HepG2 (cell line): ENCODE measurements around the gene CC2D1B. TPM values are rescaled to one million over a fixed set of nuclear protein-coding genes. Genes with fewer than 3 reads are reported as not detected.

ENCODE experiments used
- FOXA3 ChIP-seq: IDR thresholded peaks from 2 replicates; pipeline ENCODE4 v1.6.1; 2016; ENCODE audit warnings: missing genetic modification reagents, missing compliant biosample characterization
- FOXP4 ChIP-seq: sonication (generic); formaldehyde crosslinking; IDR thresholded peaks from 2 replicates; pipeline ENCODE4 v1.4.0; 2020; ENCODE audit warnings: missing genetic modification reagents
- HOXA7 ChIP-seq: sonication (generic); formaldehyde crosslinking; IDR thresholded peaks from 2 replicates; pipeline ENCODE4 v1.8.1; 2022; ENCODE audit warnings: mild to moderate bottlenecking, missing genetic modification reagents, moderate library complexity
- JUND ChIP-seq: sonication (generic); formaldehyde crosslinking; IDR thresholded peaks from 2 replicates; pipeline ENCODE4 v1.8.0; 2022; ENCODE audit warnings: mild to moderate bottlenecking, missing genetic modification reagents
- MEF2D ChIP-seq: sonication (generic); formaldehyde crosslinking; IDR thresholded peaks from 2 replicates; pipeline ENCODE4 v1.5.1; 2020; ENCODE audit warnings: mild to moderate bottlenecking, missing genetic modification reagents
- MIXL1 ChIP-seq: IDR thresholded peaks from 2 replicates; pipeline ENCODE4 v1.6.1; 2016
- SIN3A ChIP-seq: IDR thresholded peaks from 2 replicates; pipeline ENCODE4 v1.6.1; 2011; ENCODE audit warnings: low read depth, mild to moderate bottlenecking, control low read depth, low read length, borderline replicate concordance
- TFAP4 ChIP-seq: sonication (generic); IDR thresholded peaks from 2 replicates; pipeline ENCODE4 v1.6.1; 2016; ENCODE audit warnings: low read depth, borderline replicate concordance
- ZNF121 ChIP-seq: sonication (generic); formaldehyde crosslinking; IDR thresholded peaks from 2 replicates; pipeline ENCODE4 v1.5.0; 2020; ENCODE audit warnings: mild to moderate bottlenecking, missing genetic modification reagents
- ZNF3 ChIP-seq: IDR thresholded peaks from 2 replicates; pipeline ENCODE4 v1.7.0; 2017; ENCODE audit warnings: inconsistent platforms
- ZNF496 ChIP-seq: sonication (generic); formaldehyde crosslinking; IDR thresholded peaks from 2 replicates; pipeline ENCODE4 v1.8.1; 2023; ENCODE audit warnings: mild to moderate bottlenecking, moderate library complexity, missing genetic modification reagents; ENCODE audit not compliant: insufficient replicate concordance
- ZNF563 ChIP-seq: sonication (generic); formaldehyde crosslinking; IDR thresholded peaks from 2 replicates; pipeline ENCODE4 v1.8.0; 2022; ENCODE audit warnings: mild to moderate bottlenecking, moderate library complexity, missing genetic modification reagents
- ZNF576 ChIP-seq: sonication (generic); formaldehyde crosslinking; IDR thresholded peaks from 2 replicates; pipeline ENCODE4 v1.4.0; 2020; ENCODE audit warnings: mild to moderate bottlenecking, missing genetic modification reagents
- ZNF616 ChIP-seq: sonication (generic); formaldehyde crosslinking; IDR thresholded peaks from 2 replicates; pipeline ENCODE4 v1.5.0; 2020; ENCODE audit warnings: low read depth, mild to moderate bottlenecking, missing genetic modification reagents
- ZNF768 ChIP-seq: sonication (generic); formaldehyde crosslinking; IDR thresholded peaks from 2 replicates; pipeline ENCODE4 v1.4.0; 2020; ENCODE audit warnings: missing genetic modification reagents
- ZNF792 ChIP-seq: IDR thresholded peaks from 2 replicates; pipeline ENCODE4 v1.6.1; 2016
- ZNF816 ChIP-seq: sonication (generic); formaldehyde crosslinking; IDR thresholded peaks from 2 replicates; pipeline ENCODE4 v1.8.0; 2022; ENCODE audit warnings: missing genetic modification reagents, mild to moderate bottlenecking, borderline replicate concordance
- ZSCAN9 ChIP-seq: IDR thresholded peaks from 2 replicates; pipeline ENCODE4 v1.6.1; 2016; ENCODE audit warnings: borderline replicate concordance
- polyA plus RNA-seq, 8 experiments: library from polyadenylated mRNA; depleted of rRNA in 3 of 8; stranded (reverse) in 7 of 8; unstranded in 1 of 8; fragments of >200 nt; fragmentation: Illumina TruSeq in 4 of 8; extraction: Trizol in 4 of 8; gene quantifications; 2 replicates each; pipeline versions ENCODE4 v1.2.1 to v1.2.3, GENCODE V29; 2011 to 2016; ENCODE audit warnings: low read depth in 4 of 8, missing spikeins in 1 of 8, mixed read lengths in 1 of 8; ENCODE audit not compliant: insufficient read depth in 1 of 8
- total RNA-seq, 5 experiments: library from RNA; depleted of rRNA; stranded (reverse); fragments of >200 nt; fragmentation: Illumina TruSeq; extraction: Trizol; gene quantifications; 2 replicates each; pipeline ENCODE4 v1.2.3, GENCODE V29; 2016; ENCODE audit warnings: low read depth in 1 of 5
- TF ChIP-seq, protein P1 (sequence below): sonication (generic); formaldehyde crosslinking; IDR thresholded peaks from 2 replicates; pipeline ENCODE4 v1.4.0; 2020; ENCODE audit warnings: missing genetic modification reagents
- TF ChIP-seq, protein P2 (sequence below): sonication (generic); formaldehyde crosslinking; IDR thresholded peaks from 2 replicates; pipeline ENCODE4 v1.8.0; 2022; ENCODE audit warnings: missing genetic modification reagents, mild to moderate bottlenecking, borderline replicate concordance
- TF ChIP-seq, protein P3 (sequence below): sonication (generic); formaldehyde crosslinking; IDR thresholded peaks from 2 replicates; pipeline ENCODE4 v1.5.1; 2020; ENCODE audit warnings: missing genetic modification reagents, mild to moderate bottlenecking, borderline replicate concordance
- TF ChIP-seq, protein P4 (sequence below): sonication (generic); formaldehyde crosslinking; IDR thresholded peaks from 2 replicates; pipeline ENCODE4 v1.8.0; 2022; ENCODE audit warnings: mild to moderate bottlenecking, missing genetic modification reagents, borderline replicate concordance

The CC2D1B gene
- total and polyA plus RNA-seq, 2 of the 13 experiments (the other 11 are each of a cell fraction or from before 2014, with no cell fraction given): 7.2 to 19.2 TPM

- TF ChIP-seq, protein P1, sequence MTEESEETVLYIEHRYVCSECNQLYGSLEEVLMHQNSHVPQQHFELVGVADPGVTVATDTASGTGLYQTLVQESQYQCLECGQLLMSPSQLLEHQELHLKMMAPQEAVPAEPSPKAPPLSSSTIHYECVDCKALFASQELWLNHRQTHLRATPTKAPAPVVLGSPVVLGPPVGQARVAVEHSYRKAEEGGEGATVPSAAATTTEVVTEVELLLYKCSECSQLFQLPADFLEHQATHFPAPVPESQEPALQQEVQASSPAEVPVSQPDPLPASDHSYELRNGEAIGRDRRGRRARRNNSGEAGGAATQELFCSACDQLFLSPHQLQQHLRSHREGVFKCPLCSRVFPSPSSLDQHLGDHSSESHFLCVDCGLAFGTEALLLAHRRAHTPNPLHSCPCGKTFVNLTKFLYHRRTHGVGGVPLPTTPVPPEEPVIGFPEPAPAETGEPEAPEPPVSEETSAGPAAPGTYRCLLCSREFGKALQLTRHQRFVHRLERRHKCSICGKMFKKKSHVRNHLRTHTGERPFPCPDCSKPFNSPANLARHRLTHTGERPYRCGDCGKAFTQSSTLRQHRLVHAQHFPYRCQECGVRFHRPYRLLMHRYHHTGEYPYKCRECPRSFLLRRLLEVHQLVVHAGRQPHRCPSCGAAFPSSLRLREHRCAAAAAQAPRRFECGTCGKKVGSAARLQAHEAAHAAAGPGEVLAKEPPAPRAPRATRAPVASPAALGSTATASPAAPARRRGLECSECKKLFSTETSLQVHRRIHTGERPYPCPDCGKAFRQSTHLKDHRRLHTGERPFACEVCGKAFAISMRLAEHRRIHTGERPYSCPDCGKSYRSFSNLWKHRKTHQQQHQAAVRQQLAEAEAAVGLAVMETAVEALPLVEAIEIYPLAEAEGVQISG (CRISPR knock-in tag): no peak
- TF ChIP-seq, protein P2, sequence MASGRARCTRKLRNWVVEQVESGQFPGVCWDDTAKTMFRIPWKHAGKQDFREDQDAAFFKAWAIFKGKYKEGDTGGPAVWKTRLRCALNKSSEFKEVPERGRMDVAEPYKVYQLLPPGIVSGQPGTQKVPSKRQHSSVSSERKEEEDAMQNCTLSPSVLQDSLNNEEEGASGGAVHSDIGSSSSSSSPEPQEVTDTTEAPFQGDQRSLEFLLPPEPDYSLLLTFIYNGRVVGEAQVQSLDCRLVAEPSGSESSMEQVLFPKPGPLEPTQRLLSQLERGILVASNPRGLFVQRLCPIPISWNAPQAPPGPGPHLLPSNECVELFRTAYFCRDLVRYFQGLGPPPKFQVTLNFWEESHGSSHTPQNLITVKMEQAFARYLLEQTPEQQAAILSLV (CRISPR knock-in tag): no peak
- TF ChIP-seq ZNF496: no peak
- TF ChIP-seq FOXA3 (CRISPR knock-in tag): no peak
- TF ChIP-seq JUND (CRISPR knock-in tag): no peak
- no peak for TF ChIP-seq ZNF3
- TF ChIP-seq ZNF563: no peak
- no peak for TF ChIP-seq SIN3A
- no peak for TF ChIP-seq MEF2D (CRISPR knock-in tag)
- no peak for TF ChIP-seq ZNF792 (CRISPR knock-in tag)
- no peak for TF ChIP-seq TFAP4
- no peak for TF ChIP-seq ZNF816 (CRISPR knock-in tag)
- TF ChIP-seq, protein P3, sequence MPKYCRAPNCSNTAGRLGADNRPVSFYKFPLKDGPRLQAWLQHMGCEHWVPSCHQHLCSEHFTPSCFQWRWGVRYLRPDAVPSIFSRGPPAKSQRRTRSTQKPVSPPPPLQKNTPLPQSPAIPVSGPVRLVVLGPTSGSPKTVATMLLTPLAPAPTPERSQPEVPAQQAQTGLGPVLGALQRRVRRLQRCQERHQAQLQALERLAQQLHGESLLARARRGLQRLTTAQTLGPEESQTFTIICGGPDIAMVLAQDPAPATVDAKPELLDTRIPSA: no peak
- no peak for TF ChIP-seq MIXL1 (CRISPR knock-in tag)
- TF ChIP-seq, protein P4, sequence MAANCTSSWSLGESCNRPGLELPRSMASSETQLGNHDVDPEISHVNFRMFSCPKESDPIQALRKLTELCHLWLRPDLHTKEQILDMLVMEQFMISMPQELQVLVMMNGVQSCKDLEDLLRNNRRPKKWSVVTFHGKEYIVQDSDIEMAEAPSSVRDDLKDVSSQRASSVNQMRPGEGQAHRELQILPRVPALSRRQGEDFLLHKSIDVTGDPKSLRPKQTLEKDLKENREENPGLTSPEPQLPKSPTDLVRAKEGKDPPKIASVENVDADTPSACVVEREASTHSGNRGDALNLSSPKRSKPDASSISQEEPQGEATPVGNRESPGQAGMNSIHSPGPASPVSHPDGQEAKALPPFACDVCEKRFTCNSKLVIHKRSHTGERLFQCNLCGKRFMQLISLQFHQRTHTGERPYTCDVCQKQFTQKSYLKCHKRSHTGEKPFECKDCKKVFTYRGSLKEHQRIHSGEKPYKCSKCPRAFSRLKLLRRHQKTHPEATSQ (CRISPR knock-in tag): no peak
- no peak for TF ChIP-seq ZNF121 (CRISPR knock-in tag)
- no peak for TF ChIP-seq ZSCAN9 (CRISPR knock-in tag)
- TF ChIP-seq ZNF616 (CRISPR knock-in tag): no peak
- no peak for TF ChIP-seq HOXA7 (CRISPR knock-in tag)
- TF ChIP-seq ZNF576 (CRISPR knock-in tag): no peak
- no peak for TF ChIP-seq FOXP4 (CRISPR knock-in tag)
- TF ChIP-seq ZNF768: no peak
Measured at GRCh38 chr1:52366517-52366827, 467 bp upstream of the CC2D1B start (continued).
